ENCODE measurements around the gene FBXO41.

Gene FBXO41

GRCh38 chr2:73285159-73285739 lies 971 bp upstream of the FBXO41 start:
- H3K27me3 ChIP-seq: peaks cover 85% of the 10 kb centered on the region
- H3K4me3 ChIP-seq (ENCODE audit: low read depth in 1 of 2, low read length in 1 of 2): peak overlapping the region in 1 of 2 experiments; percentile 58
- TF ChIP-seq CTCF (IDR thresholded peaks at IDR 0.05): no peak
- H3K9me3 ChIP-seq: no peaks in the 10 kb centered on the region
- no peak overlapping the region for H3K27ac ChIP-seq
- H3K4me1 ChIP-seq (ENCODE audit: control insufficient read depth in 1 of 2, insufficient read depth in 1 of 2, low read depth in 1 of 2, low read length in 1 of 2): peaks cover 11 to 18% of the 10 kb centered on the region in 2 experiments
- H3K36me3 ChIP-seq: no peaks in the 10 kb centered on the region

GRCh38 chr2:73283545-73284295 lies 558 bp downstream of the FBXO41 start:
- Histone ChIP-seq H3K27me3 (peaks cover 70% of the 10 kb centered on the region), H3K4me1 (ENCODE audit: control insufficient read depth in 1 of 2, insufficient read depth in 1 of 2, low read depth in 1 of 2, low read length in 1 of 2) (peaks cover 11 to 18% of the 10 kb centered on the region in 2 experiments), H3K36me3 (no peaks in the 10 kb centered on the region), H3K27ac (no peak overlapping the region), H3K4me3 (ENCODE audit: low read depth in 1 of 2, low read length in 1 of 2) (peak overlapping the region in 1 of 2 experiments; percentile 58), H3K9me3 (no peaks in the 10 kb centered on the region)
- TF ChIP-seq CTCF (IDR thresholded peaks at IDR 0.05): no peak

DNA sequence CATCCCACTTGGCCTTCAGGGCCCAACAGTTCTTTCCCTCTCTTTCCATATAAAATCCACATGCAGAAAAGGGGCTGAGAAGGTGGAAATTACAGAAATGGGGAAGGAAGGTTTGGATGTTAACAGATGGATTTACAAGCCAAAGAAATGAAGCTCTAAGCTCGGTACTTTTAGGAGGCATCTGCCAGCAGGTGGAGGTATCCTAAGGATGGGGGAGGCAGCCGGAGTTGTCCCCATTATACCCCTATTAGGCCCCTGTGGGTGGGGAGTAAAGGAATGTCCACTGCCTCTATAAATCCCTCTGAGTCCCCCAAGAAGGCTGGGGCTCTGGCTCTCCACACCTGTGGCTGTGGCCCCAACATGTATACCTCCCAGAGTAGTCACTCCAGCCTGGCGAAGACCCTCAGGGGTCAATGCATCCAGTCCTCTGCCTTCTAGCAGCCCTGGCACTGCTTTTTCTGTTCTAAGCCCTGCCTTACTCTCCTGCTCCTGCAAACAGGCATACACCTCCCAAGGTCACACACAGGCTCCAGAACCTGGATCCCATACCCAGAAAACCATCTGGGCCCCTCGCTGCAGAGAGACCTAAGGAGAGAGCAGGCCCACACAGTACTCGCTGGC lies 1.2 kb downstream of the FBXO41 start:
- Histone ChIP-seq H3K36me3 (no peaks in the 10 kb centered on the region), H3K4me3 (ENCODE audit: low read depth in 1 of 2, low read length in 1 of 2) (no peak overlapping the region), H3K27ac (no peak overlapping the region), H3K9me3 (no peaks in the 10 kb centered on the region), H3K27me3 (peaks cover 63% of the 10 kb centered on the region), H3K4me1 (ENCODE audit: control insufficient read depth in 1 of 2, insufficient read depth in 1 of 2, low read depth in 1 of 2, low read length in 1 of 2) (peaks cover 11 to 18% of the 10 kb centered on the region in 2 experiments)
- TF ChIP-seq CTCF (IDR thresholded peaks at IDR 0.05): no peak

GRCh38 chr2:73281244-73281643 lies 3.0 kb downstream of the FBXO41 start:
- no peak for TF ChIP-seq CTCF (IDR thresholded peaks at IDR 0.05)
- Histone ChIP-seq H3K36me3 (no peaks in the 10 kb centered on the region), H3K4me3 (ENCODE audit: low read depth in 1 of 2, low read length in 1 of 2) (no peak overlapping the region), H3K9me3 (no peaks in the 10 kb centered on the region), H3K27me3 (peaks cover 45% of the 10 kb centered on the region), H3K27ac (no peak overlapping the region), H3K4me1 (ENCODE audit: control insufficient read depth in 1 of 2, insufficient read depth in 1 of 2, low read depth in 1 of 2, low read length in 1 of 2) (peaks cover 11 to 18% of the 10 kb centered on the region in 2 experiments)

DNA sequence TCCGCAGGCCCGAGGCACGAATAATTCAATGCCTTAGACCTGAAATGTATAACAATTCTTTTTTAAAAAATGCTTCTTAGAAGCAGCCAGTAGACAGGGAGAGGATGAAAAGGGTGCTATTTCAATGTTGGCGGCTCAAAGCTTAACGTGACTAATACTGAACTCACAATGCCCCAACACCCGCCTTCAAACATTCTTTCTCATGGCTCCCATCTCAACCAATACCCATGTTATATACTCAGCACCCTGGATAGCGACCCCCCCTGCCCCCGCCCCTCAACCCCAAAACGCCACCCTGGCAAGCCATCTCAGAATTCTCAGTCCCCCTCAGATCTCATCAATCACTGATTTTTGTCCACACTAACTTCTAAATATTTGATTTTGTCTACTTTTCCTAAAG lies 4.4 kb downstream of the FBXO41 start:
- Histone ChIP-seq H3K36me3 (no peaks in the 10 kb centered on the region), H3K27ac (no peak overlapping the region), H3K27me3 (peaks cover 31% of the 10 kb centered on the region), H3K4me3 (ENCODE audit: low read depth in 1 of 2, low read length in 1 of 2) (no peak overlapping the region), H3K9me3 (no peaks in the 10 kb centered on the region), H3K4me1 (ENCODE audit: control insufficient read depth in 1 of 2, insufficient read depth in 1 of 2, low read depth in 1 of 2, low read length in 1 of 2) (peaks cover 6 to 12% of the 10 kb centered on the region in 2 experiments)
- TF ChIP-seq CTCF (IDR thresholded peaks at IDR 0.05): no peak
